NCI-H2196 treated with DMSO at 0.1 percent for 48 hours (cell line): Measurements from ENCODE around the gene TRIM43B.
"Not testable (repeated sequence)": the region's sequence is repeated elsewhere in the genome, so short reads cannot be mapped to it uniquely, and the experiment has no call there.

Source experiments
- DNase-seq: peaks from one replicate; lab custom pipeline; 2025; ENCODE audit not compliant: unreplicated experiment; lab: John Stamatoyannopoulos, UW

Gene TRIM43B

GRCh38 chr2:95434507-95435076 lies 50.0 kb downstream of the TRIM43B start:
- not testable (repeated sequence) for DNase-seq

- not testable (repeated sequence) for DNase-seq
These were observed 50.6 kb downstream of the TRIM43B start for GRCh38 chr2:95433973-95434372.

GRCh38 chr2:95433373-95433772 lies 51.2 kb downstream of the TRIM43B start:
- not testable (repeated sequence) for DNase-seq

DNA sequence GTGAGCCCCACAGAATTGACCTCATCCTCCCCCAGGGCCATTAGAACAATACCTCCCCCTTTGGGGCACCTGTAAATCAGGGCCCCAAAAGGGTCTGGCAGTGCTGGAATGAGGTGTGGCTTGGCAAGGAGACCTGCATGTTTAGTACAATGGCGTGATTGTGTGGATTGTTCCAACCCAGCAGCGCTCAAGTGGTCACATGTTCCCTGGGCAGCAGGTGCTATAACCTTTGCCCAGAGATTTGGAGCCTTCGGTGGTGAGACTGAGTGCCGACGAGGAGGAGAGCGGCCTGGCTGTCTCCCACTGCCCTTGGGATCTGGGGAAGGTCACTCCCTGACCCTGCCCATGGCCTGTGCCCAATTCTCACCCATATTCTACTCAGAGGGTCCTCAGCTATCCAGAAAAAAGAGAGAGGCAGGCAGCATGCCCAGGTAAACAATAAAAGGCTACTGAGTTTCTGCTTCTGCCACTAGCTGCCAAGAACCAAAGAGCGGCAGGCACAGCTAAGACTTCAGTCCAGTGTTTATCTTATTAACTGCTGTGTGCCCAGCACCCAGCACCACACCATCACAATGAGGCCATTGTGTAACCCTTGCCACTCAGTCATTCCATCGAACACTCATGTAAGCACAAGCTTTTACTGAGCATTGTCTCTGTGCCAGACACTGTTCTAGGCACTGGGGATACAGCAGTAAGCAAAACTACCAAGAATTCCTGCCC lies 54.6 kb downstream of the TRIM43B start:
- not testable (repeated sequence) for DNase-seq

DNA sequence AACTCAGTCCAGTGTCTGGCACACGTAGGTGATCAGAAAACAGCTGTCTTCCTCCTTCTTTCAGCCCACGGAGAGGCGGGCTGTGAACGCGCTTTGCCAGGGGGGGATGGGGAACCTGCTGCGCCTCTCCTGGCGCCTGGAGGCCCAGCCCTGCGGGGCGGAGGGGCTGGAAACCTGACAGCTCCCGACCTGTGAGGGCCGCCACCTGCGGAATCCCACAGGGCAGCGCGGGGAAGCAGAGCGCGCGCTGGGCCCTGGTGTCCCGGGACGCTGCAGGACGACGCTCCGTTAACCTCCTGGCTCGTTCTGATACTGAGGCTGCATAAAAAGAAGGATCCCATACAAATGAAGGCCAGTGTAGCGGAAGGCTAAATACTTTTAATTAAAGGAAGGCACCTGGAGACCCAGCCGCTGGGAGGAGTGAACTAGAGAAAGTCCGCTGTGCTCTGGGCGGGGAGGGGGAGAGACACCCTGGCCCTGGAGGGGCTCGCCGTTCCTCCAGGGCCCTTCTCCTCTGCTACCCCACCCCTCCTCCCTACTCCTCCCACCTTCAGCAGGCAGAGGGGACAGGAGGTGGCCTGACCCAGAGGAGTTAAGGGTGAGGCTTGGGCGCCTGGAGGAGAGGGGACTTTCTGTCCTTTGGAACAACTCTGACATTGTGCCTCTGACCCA lies 57.2 kb downstream of the TRIM43B start:
- DNase-seq, result not testable (repeated sequence)
